H1 (cell line): ENCODE results near the gene OSBP. TPM values are rescaled to one million over a fixed set of nuclear protein-coding genes. Genes with fewer than 3 reads are reported as not detected.

Experiments
- ATF2 ChIP-seq: IDR thresholded peaks from 2 replicates; pipeline ENCODE4 v1.6.1; 2012; ENCODE audit warnings: low read length, inconsistent platforms
- BACH1 ChIP-seq: IDR thresholded peaks from 2 replicates; pipeline ENCODE4 v1.6.1; 2012; ENCODE audit warnings: low read length, improper control_type of control experiment
- NRF1 ChIP-seq: IDR thresholded peaks from 2 replicates; pipeline ENCODE4 v1.6.1; 2011; ENCODE audit warnings: mild to moderate bottlenecking, low read depth, low read length, improper control_type of control experiment
- POLR2AphosphoS5 ChIP-seq: IDR thresholded peaks from 2 replicates; pipeline ENCODE4 v1.6.1; 2011; ENCODE audit warnings: low read depth, low read length
- YY1 ChIP-seq: IDR thresholded peaks from 2 replicates; pipeline ENCODE4 v1.6.1; 2011; ENCODE audit warnings: low read depth, mild to moderate bottlenecking, low read length
- polyA plus RNA-seq, 7 experiments: library from polyadenylated mRNA; depleted of rRNA in 3 of 7; stranded (reverse) in 5 of 7; unstranded in 2 of 7; fragments of >200 nt in 5 of 7; fragments of 200-250 nt in 2 of 7; gene quantifications; 1 replicate in 5 of 7; 2 replicates in 1 of 7; 4 replicates in 1 of 7; pipeline versions ENCODE4 v1.2.1 to v1.2.3, GENCODE V29; 2011 to 2013; ENCODE audit warnings: missing spikeins in 2 of 7, mixed read lengths in 2 of 7
- total RNA-seq: library from RNA; stranded (reverse); fragmentation: NEBNext Ultra II Directional; extraction: Animal tissue kit (Norgen Biotek cat#: 25700); gene quantifications from 2 replicates; pipeline ENCODE4 v1.2.1, GENCODE V29; 2021

The OSBP gene
- total and polyA plus RNA-seq, 2 of the 8 experiments (the other 6 are each of a cell fraction or from before 2014, with no cell fraction given): 13.2 to 43.1 TPM

DNA sequence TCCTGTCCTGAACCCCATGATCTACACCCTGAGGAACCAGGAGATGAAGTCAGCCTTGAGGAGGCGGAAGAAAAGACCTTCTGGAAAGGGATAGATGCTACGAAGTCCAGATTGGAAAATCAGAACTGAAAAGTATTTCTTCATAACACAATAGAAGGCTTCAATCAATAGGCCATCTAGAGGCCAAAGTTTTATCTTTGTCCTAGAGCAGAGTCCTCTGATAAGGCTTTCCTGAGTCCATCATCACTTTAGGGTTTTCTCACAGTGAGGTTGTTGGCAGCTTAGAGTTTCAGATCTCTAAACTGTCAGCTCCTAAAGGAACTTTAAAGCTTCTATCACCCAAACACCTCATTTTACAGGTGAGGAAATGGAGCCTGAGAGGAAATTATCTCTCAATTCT is 83.0 kb downstream of the OSBP start (continued):
- TF ChIP-seq YY1 (no peak), POLR2AphosphoS5 (no peak), BACH1 (no peak), NRF1 (no peak), ATF2 (no peak)
